Measurements from ENCODE around the gene P2RX4. TPM values are rescaled to one million over a fixed set of nuclear protein-coding genes. Genes with fewer than 3 reads are reported as not detected.

Gene P2RX4
- total RNA-seq, 2 donors from 2014 or later: 42.3 to 50.4 TPM

DNA sequence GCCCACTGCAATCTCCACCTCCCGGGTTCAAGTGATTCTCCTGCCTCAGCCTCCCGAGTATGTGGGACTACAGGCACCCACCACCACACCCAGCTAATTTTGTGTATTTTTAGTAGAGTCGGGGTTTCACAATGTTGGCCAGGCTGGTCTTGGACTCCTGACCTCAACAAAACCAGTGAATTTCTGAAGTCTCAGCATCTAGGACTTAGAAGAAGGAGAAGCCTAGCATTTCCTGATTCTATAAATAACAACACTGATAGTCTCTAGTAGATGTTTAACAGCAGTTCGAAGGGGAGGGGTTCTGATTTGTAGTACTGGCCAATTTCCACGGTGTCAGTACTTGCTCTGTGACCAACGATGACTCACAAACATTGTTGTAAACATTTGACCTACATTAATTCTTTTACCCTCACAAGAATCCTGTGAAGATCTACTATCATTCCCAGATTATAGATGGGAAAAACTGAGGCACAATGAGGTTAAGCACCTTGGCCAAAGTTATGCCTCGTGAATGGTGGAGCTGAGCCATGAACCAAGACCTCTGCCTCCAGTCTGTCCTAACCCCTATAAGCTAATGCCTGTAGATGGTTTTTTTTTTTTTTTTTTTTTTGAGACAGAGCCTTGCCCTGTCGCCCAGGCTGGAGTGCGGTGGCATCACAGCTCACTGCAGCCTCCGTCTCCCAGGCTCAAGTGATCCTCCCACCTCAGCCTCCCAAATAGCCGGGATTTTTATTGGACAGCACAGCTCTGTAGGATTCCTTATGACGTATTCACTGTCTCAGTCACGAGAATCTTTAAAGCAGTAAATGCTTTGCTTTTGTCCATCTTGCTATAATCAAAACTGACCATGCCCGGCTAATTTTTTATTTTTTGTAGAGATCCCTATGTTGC is 5.2 kb downstream of the P2RX4 start:
- Histone ChIP-seq H3K9me3 (no peaks in the 10 kb centered on the region), H3K36me3 (peaks cover 3% of the 10 kb centered on the region), H3K27me3 (replicated peaks; ENCODE audit: insufficient read depth) (no peaks in the 10 kb centered on the region), H3K4me1 (ENCODE audit: control insufficient read depth in 1 of 2, low read depth in 2 of 2) (peaks cover 6 to 21% of the 10 kb centered on the region in 2 donors), H3K27ac (no peak overlapping the region), H3K4me3 (no peak overlapping the region)
- TF ChIP-seq, protein P1, sequence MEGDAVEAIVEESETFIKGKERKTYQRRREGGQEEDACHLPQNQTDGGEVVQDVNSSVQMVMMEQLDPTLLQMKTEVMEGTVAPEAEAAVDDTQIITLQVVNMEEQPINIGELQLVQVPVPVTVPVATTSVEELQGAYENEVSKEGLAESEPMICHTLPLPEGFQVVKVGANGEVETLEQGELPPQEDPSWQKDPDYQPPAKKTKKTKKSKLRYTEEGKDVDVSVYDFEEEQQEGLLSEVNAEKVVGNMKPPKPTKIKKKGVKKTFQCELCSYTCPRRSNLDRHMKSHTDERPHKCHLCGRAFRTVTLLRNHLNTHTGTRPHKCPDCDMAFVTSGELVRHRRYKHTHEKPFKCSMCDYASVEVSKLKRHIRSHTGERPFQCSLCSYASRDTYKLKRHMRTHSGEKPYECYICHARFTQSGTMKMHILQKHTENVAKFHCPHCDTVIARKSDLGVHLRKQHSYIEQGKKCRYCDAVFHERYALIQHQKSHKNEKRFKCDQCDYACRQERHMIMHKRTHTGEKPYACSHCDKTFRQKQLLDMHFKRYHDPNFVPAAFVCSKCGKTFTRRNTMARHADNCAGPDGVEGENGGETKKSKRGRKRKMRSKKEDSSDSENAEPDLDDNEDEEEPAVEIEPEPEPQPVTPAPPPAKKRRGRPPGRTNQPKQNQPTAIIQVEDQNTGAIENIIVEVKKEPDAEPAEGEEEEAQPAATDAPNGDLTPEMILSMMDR (IDR thresholded peaks at IDR 0.05): no peak
- DNase-seq (ENCODE audit: low spot score) (no peak), ATAC-seq (ENCODE audit: insufficient number of reproducible peaks, low FRiP score, low read depth) (no peak)

DNA sequence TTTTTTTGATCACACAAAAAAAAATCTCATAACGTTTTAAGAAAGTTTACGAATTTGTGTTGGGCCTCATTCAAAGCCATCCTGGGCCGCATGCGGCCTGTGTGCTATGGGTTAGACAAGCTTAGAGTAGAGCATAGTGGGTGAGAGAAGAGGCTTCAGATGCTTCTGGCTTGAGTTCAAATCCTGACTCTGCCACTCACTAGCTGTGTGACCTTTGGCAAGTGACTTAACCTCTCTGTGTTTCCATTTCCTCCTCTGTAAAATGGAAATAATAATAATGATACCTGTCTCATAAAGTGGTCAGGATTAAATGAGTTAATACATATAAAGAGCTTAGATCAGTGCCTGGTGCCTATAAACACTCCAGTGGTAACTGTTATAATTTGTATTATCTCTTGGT is 6.2 kb downstream of the P2RX4 start:
- Histone ChIP-seq H3K27me3 (replicated peaks; ENCODE audit: insufficient read depth) (no peaks in the 10 kb centered on the region), H3K9me3 (no peaks in the 10 kb centered on the region), H3K4me3 (no peak overlapping the region), H3K4me1 (ENCODE audit: control insufficient read depth in 1 of 2, low read depth in 2 of 2) (peaks cover under 1 to 13% of the 10 kb centered on the region in 2 donors), H3K27ac (no peak overlapping the region), H3K36me3 (peaks cover 3% of the 10 kb centered on the region)
- no peak for ATAC-seq (ENCODE audit: insufficient number of reproducible peaks, low FRiP score, low read depth)
- no peak for DNase-seq (ENCODE audit: low spot score)
- TF ChIP-seq, protein P1 (IDR thresholded peaks at IDR 0.05): no peak

DNA sequence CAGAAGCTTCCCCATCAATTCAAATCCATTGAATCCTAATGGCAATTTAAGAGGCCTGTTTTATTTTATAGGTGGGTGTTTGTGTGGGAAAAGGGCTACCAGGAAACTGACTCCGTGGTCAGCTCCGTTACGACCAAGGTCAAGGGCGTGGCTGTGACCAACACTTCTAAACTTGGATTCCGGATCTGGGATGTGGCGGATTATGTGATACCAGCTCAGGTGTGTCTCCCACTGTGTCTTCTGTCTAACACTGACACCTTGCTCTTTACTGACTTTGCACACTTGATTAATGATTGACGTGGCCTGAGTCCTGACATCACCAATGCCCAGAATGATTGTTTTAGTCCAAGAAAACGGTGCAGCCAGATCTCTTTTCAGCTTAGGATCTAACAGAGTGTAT is 7.1 kb downstream of the P2RX4 start:
- Histone ChIP-seq H3K36me3 (peaks cover 3% of the 10 kb centered on the region), H3K9me3 (no peaks in the 10 kb centered on the region), H3K4me3 (no peak overlapping the region), H3K27ac (no peak overlapping the region), H3K27me3 (replicated peaks; ENCODE audit: insufficient read depth) (no peaks in the 10 kb centered on the region), H3K4me1 (ENCODE audit: control insufficient read depth in 1 of 2, low read depth in 2 of 2) (peaks cover 0 to 11% of the 10 kb centered on the region in 2 donors)
- TF ChIP-seq, protein P1 (IDR thresholded peaks at IDR 0.05): no peak
- ATAC-seq (ENCODE audit: insufficient number of reproducible peaks, low FRiP score, low read depth) (no peak), DNase-seq (ENCODE audit: low spot score) (no peak)

DNA sequence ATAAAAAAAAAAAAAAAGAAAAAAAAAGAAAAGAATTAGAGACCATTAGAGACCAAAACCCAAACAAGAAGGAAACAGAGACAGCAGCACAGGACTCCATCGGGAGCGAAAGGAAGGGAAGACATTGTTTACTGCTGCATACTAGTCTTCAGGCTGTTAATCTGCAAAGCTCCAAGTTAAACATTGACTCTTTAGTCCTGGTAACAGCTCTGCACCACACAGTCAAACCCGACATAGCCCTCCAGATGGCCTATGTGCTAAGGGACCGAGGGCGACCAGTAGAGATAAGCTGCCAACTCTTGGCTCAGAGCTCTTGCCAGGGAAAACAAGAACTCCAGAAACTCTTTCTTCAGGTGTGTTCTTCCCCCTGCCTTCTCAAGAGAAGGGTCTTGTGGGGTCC is 7.8 kb downstream of the P2RX4 start:
- TF ChIP-seq, protein P1 (IDR thresholded peaks at IDR 0.05): no peak
- no peaks in the 10 kb centered on the region for H3K27me3 ChIP-seq (replicated peaks; ENCODE audit: insufficient read depth)
- DNase-seq (ENCODE audit: low spot score) (no peak), ATAC-seq (ENCODE audit: insufficient number of reproducible peaks, low FRiP score, low read depth) (no peak)
- H3K36me3 ChIP-seq: peaks cover 3% of the 10 kb centered on the region
- H3K4me3 ChIP-seq: no peak overlapping the region
- H3K4me1 ChIP-seq (ENCODE audit: control insufficient read depth in 1 of 2, low read depth in 2 of 2): peaks cover 0 to 11% of the 10 kb centered on the region in 2 donors
- no peaks in the 10 kb centered on the region for H3K9me3 ChIP-seq
- no peak overlapping the region for H3K27ac ChIP-seq

DNA sequence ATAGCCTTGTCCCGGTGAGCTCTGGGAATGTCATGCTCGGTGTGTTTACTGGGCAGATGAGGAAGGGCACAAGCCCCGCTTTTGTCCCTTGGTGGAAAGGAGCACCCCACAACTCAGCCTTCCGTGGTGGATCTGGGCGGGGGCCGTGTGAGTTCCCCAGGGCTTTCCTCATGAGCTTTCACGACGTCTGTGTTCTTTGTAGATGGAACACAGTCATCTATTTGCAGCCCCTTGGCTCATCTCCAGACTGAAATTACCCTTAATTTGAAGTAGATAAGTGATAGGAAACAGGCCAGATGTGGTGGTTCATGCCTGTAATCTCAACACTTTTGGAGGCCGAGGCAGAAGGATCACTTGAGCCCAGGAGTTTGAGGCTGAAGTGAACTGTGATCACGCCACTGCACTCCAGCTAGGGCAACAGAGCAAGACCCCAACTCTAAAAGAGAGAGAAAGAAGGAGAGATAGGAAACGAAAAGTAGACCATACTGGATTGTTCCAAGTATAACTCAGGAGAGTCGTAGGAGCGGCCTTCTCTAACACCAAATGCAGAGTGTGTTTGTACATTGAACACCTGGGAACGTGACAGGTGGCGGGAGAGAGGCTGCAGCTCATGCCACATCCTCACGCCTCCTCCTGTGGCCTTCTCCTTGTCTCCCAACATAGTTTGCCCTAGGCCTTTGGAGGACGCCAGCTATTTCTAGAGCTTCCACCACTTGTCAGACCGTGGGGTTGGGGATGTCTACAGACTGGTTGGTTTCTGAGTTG is 8.8 kb downstream of the P2RX4 start:
- Histone ChIP-seq H3K4me3 (no peak overlapping the region), H3K4me1 (ENCODE audit: control insufficient read depth in 1 of 2, low read depth in 2 of 2) (peaks cover 0 to 11% of the 10 kb centered on the region in 2 donors), H3K9me3 (no peaks in the 10 kb centered on the region), H3K36me3 (peaks cover 3% of the 10 kb centered on the region), H3K27me3 (replicated peaks; ENCODE audit: insufficient read depth) (no peaks in the 10 kb centered on the region), H3K27ac (no peak overlapping the region)
- no peak for ATAC-seq (ENCODE audit: insufficient number of reproducible peaks, low FRiP score, low read depth)
- TF ChIP-seq, protein P1 (IDR thresholded peaks at IDR 0.05): no peak
- no peak for DNase-seq (ENCODE audit: low spot score)
